GM23338 (cell line): Measurements from ENCODE around the gene LANCL1. TPM values are rescaled to one million over a fixed set of nuclear protein-coding genes. Genes with fewer than 3 reads are reported as not detected.

ENCODE experiments used
- ATAC-seq: fragments of 200-7000 bp; cut with Tn5 transposase; 3 replicates; pipeline ENCODE4 v1.9.1; 2020
- DNase-seq: peaks from one replicate; pipeline ENCODE4 v3.0.0-alpha.2; 2015; ENCODE audit warnings: low spot score
- H2AFZ ChIP-seq: fragments of 200-600 bp; sonication (generic); 2 replicates; pipeline ENCODE4 v1.8.0; 2016; ENCODE audit warnings: antibody characterized with exemption, mild to moderate bottlenecking, moderate library complexity
- H3F3A ChIP-seq: fragments of 200-600 bp; sonication (generic); replicated peaks from 2 replicates; pipeline ENCODE4 v1.8.0; 2017; ENCODE audit warnings: antibody characterized with exemption, mixed run types, low read depth
- H3K27ac ChIP-seq: fragments of 200-600 bp; sonication (generic); 2 replicates; pipeline ENCODE4 v1.6.1; 2016; ENCODE audit warnings: low read depth
- H3K27me3 ChIP-seq: fragments of 200-600 bp; sonication (generic); 2 replicates; pipeline ENCODE4 v1.8.0; 2016; ENCODE audit warnings: mild to moderate bottlenecking, mixed run types, moderate library complexity; ENCODE audit not compliant: insufficient read depth
- H3K36me3 ChIP-seq: fragments of 200-600 bp; sonication (generic); 2 replicates; pipeline ENCODE4 v1.8.0; 2016; ENCODE audit warnings: mild to moderate bottlenecking; ENCODE audit not compliant: insufficient read depth
- H3K4me1 ChIP-seq: fragments of 200-600 bp; sonication (generic); 2 replicates; pipeline ENCODE4 v1.8.0; 2016; ENCODE audit warnings: mild to moderate bottlenecking, moderate library complexity; ENCODE audit not compliant: insufficient read depth
- H3K4me2 ChIP-seq: fragments of 200-600 bp; sonication (generic); 2 replicates; pipeline ENCODE4 v1.7.1; 2017; ENCODE audit warnings: mixed run types
- H3K4me3 ChIP-seq: fragments of 200-600 bp; sonication (generic); 2 replicates; pipeline ENCODE4 v1.6.1; 2016; ENCODE audit warnings: mixed run types
- H3K79me2 ChIP-seq: fragments of 200-600 bp; sonication (generic); replicated peaks from 2 replicates; pipeline ENCODE4 v1.8.0; 2017; ENCODE audit warnings: mild to moderate bottlenecking; ENCODE audit not compliant: insufficient read depth
- H3K9me2 ChIP-seq: fragments of 200-600 bp; sonication (generic); 2 replicates; pipeline ENCODE4 v1.8.0; 2017; ENCODE audit not compliant: insufficient read depth
- H4K20me1 ChIP-seq: fragments of 200-600 bp; sonication (generic); replicated peaks from 2 replicates; pipeline ENCODE4 v1.8.0; 2017; ENCODE audit warnings: mild to moderate bottlenecking; ENCODE audit not compliant: insufficient read depth
- H3K27ac Mint-ChIP-seq: 2 replicates; pipeline ENCODE4 v1.8.0; 2020; ENCODE audit warnings: inconsistent platforms, mild to moderate bottlenecking, moderate library complexity, mixed read lengths
- H3K27me3 Mint-ChIP-seq: 3 replicates; pipeline ENCODE4 v1.8.0; 2022; ENCODE audit warnings: low read depth, mild to moderate bottlenecking, moderate library complexity, mixed read lengths, inconsistent platforms; ENCODE audit not compliant: insufficient read depth, poor library complexity
- H3K36me3 Mint-ChIP-seq: 3 replicates; pipeline ENCODE4 v1.8.0; 2021; ENCODE audit warnings: low read depth, mild to moderate bottlenecking, inconsistent platforms, moderate library complexity, mixed read lengths
- H3K4me1 Mint-ChIP-seq: 3 replicates; pipeline ENCODE4 v1.8.0; 2020; ENCODE audit warnings: mild to moderate bottlenecking, inconsistent platforms, mixed read lengths
- H3K4me3 Mint-ChIP-seq: 3 replicates; pipeline ENCODE4 v1.8.0; 2021; ENCODE audit warnings: moderate library complexity, mild to moderate bottlenecking, inconsistent platforms, mixed read lengths
- H3K9me3 Mint-ChIP-seq: 3 replicates; pipeline ENCODE4 v1.8.0; 2020; ENCODE audit warnings: moderate library complexity, mild to moderate bottlenecking, inconsistent platforms, mixed read lengths
- CREB1 ChIP-seq: fragments of 250-450 bp; sonication (Bioruptor Pico); IDR thresholded peaks from 2 replicates; pipeline ENCODE4 v1.5.0; 2020; ENCODE audit warnings: low read depth, mild to moderate bottlenecking, moderate library complexity
- EZH2 ChIP-seq: fragments of 200-600 bp; sonication (generic); IDR thresholded peaks from one replicate; pipeline ENCODE4 v1.8.0; 2017; ENCODE audit warnings: antibody characterized with exemption, mild to moderate bottlenecking, low read depth; ENCODE audit not compliant: unreplicated experiment
- POLR2AphosphoS5 ChIP-seq: IDR thresholded peaks from 2 replicates; pipeline ENCODE4 v1.6.1; 2016; ENCODE audit warnings: antibody characterized with exemption, low read depth
- STAT1 ChIP-seq: IDR thresholded peaks from one replicate; pipeline ENCODE4 v1.6.1; 2016; ENCODE audit warnings: antibody characterized with exemption; ENCODE audit not compliant: unreplicated experiment
- polyA plus RNA-seq: library from polyadenylated mRNA; unstranded; fragments of >200 nt; fragmentation: Nextera tagmentation; extraction: Ambion mirVana; gene quantifications from 2 replicates; pipeline ENCODE4 v1.2.1, GENCODE V29; 2016
- total RNA-seq: library from RNA; depleted of rRNA; stranded (reverse); fragments of >200 nt; shearing (Covaris generic); gene quantifications from 2 replicates; pipeline ENCODE4 v1.2.3, GENCODE V29; 2014
- TF ChIP-seq, protein P1 (sequence below): fragments of 250-450 bp; sonication (Bioruptor Pico); IDR thresholded peaks from 2 replicates; pipeline ENCODE4 v1.5.0; 2020; ENCODE audit warnings: mild to moderate bottlenecking, moderate library complexity
- TF ChIP-seq, protein P2 (sequence below), 2 experiments: fragments of 200-600 bp in 1 of 2; sonication (generic) in 1 of 2; conservative IDR thresholded peaks; 2 replicates each; pipeline versions ENCODE4 v1.5.1 to v1.6.1; 2016 to 2017; ENCODE audit warnings: antibody characterized with exemption in 2 of 2, low read depth in 2 of 2, mild to moderate bottlenecking in 2 of 2, moderate library complexity in 1 of 2
- TF ChIP-seq, protein P3 (sequence below): IDR thresholded peaks from 2 replicates; pipeline ENCODE4 v1.6.1; 2016; ENCODE audit warnings: antibody characterized with exemption
- TF ChIP-seq, protein P4 (sequence below): IDR thresholded peaks from one replicate; pipeline ENCODE4 v1.6.1; 2018; ENCODE audit warnings: antibody characterized with exemption; ENCODE audit not compliant: unreplicated experiment

Gene LANCL1
- total and polyA plus RNA-seq, 2 experiments from 2014 or later, result 13.4 to 36.8 TPM

DNA sequence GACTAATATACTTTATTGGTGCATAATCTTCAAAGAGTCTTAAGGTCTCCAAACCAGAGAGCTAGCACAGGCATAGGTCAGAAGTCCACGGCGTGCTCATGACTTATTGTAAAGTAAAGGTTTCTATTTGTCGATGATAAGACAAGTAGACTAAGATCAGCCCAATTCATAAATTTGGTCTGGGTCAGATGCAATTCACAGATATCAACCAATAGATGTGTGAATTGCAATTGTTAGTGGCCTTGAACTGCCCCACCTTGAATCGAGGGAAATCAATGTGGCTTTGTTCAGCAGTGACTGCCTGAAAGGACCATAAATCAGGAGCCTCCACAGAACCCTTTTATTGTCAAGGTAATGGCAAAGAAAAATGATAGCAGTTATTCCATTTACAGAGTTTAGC lies 40.7 kb upstream of the LANCL1 start (continued):
- TF ChIP-seq, protein P1, sequence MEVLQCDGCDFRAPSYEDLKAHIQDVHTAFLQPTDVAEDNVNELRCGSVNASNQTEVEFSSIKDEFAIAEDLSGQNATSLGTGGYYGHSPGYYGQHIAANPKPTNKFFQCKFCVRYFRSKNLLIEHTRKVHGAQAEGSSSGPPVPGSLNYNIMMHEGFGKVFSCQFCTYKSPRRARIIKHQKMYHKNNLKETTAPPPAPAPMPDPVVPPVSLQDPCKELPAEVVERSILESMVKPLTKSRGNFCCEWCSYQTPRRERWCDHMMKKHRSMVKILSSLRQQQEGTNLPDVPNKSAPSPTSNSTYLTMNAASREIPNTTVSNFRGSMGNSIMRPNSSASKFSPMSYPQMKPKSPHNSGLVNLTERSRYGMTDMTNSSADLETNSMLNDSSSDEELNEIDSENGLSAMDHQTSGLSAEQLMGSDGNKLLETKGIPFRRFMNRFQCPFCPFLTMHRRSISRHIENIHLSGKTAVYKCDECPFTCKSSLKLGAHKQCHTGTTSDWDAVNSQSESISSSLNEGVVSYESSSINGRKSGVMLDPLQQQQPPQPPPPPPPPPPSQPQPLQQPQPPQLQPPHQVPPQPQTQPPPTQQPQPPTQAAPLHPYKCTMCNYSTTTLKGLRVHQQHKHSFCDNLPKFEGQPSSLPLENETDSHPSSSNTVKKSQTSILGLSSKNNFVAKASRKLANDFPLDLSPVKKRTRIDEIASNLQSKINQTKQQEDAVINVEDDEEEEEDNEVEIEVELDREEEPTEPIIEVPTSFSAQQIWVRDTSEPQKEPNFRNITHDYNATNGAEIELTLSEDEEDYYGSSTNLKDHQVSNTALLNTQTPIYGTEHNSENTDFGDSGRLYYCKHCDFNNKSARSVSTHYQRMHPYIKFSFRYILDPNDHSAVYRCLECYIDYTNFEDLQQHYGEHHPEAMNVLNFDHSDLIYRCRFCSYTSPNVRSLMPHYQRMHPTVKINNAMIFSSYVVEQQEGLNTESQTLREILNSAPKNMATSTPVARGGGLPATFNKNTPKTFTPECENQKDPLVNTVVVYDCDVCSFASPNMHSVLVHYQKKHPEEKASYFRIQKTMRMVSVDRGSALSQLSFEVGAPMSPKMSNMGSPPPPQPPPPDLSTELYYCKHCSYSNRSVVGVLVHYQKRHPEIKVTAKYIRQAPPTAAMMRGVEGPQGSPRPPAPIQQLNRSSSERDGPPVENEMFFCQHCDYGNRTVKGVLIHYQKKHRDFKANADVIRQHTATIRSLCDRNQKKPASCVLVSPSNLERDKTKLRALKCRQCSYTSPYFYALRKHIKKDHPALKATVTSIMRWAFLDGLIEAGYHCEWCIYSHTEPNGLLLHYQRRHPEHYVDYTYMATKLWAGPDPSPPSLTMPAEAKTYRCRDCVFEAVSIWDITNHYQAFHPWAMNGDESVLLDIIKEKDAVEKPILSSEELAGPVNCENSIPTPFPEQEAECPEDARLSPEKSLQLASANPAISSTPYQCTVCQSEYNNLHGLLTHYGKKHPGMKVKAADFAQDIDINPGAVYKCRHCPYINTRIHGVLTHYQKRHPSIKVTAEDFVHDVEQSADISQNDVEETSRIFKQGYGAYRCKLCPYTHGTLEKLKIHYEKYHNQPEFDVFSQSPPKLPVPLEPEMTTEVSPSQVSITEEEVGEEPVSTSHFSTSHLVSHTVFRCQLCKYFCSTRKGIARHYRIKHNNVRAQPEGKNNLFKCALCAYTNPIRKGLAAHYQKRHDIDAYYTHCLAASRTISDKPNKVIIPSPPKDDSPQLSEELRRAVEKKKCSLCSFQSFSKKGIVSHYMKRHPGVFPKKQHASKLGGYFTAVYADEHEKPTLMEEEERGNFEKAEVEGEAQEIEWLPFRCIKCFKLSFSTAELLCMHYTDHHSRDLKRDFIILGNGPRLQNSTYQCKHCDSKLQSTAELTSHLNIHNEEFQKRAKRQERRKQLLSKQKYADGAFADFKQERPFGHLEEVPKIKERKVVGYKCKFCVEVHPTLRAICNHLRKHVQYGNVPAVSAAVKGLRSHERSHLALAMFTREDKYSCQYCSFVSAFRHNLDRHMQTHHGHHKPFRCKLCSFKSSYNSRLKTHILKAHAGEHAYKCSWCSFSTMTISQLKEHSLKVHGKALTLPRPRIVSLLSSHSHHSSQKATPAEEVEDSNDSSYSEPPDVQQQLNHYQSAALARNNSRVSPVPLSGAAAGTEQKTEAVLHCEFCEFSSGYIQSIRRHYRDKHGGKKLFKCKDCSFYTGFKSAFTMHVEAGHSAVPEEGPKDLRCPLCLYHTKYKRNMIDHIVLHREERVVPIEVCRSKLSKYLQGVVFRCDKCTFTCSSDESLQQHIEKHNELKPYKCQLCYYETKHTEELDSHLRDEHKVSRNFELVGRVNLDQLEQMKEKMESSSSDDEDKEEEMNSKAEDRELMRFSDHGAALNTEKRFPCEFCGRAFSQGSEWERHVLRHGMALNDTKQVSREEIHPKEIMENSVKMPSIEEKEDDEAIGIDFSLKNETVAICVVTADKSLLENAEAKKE (CRISPR knock-in tag), result no peak
- TF ChIP-seq POLR2AphosphoS5 (no peak), CREB1 (CRISPR knock-in tag) (no peak)
- TF ChIP-seq, protein P2, sequence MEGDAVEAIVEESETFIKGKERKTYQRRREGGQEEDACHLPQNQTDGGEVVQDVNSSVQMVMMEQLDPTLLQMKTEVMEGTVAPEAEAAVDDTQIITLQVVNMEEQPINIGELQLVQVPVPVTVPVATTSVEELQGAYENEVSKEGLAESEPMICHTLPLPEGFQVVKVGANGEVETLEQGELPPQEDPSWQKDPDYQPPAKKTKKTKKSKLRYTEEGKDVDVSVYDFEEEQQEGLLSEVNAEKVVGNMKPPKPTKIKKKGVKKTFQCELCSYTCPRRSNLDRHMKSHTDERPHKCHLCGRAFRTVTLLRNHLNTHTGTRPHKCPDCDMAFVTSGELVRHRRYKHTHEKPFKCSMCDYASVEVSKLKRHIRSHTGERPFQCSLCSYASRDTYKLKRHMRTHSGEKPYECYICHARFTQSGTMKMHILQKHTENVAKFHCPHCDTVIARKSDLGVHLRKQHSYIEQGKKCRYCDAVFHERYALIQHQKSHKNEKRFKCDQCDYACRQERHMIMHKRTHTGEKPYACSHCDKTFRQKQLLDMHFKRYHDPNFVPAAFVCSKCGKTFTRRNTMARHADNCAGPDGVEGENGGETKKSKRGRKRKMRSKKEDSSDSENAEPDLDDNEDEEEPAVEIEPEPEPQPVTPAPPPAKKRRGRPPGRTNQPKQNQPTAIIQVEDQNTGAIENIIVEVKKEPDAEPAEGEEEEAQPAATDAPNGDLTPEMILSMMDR (conservative IDR thresholded peaks at IDR 0.05; ENCODE audit: low read depth in 2 of 2), result no peak

DNA sequence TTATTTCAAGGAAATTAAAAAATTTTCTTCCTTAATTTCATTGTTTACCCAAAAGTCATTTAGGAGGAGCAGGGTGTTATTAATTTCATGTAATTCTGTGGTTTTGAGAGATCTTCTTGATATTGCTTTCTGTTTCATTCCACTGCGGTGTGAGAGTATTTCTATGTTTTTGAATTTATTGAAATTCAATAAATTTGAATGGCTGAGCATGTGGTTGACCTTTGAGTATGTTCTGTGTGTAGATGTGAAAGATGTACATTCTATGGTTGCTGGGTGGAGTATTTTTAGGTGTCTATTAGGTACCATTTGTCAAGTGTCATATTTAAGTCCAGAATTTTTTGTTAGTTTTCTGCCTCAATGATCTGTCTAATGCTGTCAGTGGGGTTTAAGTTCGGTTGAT lies 39.4 kb upstream of the LANCL1 start:
- H4K20me1 ChIP-seq, result no peaks in the 10 kb centered on the region
- H3K27ac ChIP-seq, result no peak overlapping the region
- no peak overlapping the region for H3K4me2 ChIP-seq
- H3K9me3 Mint-ChIP-seq, result no peaks in the 10 kb centered on the region; the same call in 2 of the 3 replicates
- no peaks in the 10 kb centered on the region for H3K27me3 Mint-ChIP-seq
- H3K79me2 ChIP-seq, result no peaks in the 10 kb centered on the region
- H3K4me3 Mint-ChIP-seq, result no peak overlapping the region
- H3K36me3 Mint-ChIP-seq, result no peaks in the 10 kb centered on the region; the same call in 2 of the 3 replicates
- ATAC-seq (no peak), DNase-seq (no peak)
- no peak for TF ChIP-seq CREB1 (CRISPR knock-in tag)
- no peak for TF ChIP-seq STAT1
- TF ChIP-seq, protein P3, sequence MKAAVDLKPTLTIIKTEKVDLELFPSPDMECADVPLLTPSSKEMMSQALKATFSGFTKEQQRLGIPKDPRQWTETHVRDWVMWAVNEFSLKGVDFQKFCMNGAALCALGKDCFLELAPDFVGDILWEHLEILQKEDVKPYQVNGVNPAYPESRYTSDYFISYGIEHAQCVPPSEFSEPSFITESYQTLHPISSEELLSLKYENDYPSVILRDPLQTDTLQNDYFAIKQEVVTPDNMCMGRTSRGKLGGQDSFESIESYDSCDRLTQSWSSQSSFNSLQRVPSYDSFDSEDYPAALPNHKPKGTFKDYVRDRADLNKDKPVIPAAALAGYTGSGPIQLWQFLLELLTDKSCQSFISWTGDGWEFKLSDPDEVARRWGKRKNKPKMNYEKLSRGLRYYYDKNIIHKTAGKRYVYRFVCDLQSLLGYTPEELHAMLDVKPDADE, result no peak
- no peak for TF ChIP-seq POLR2AphosphoS5
- TF ChIP-seq EZH2, result no peak
- TF ChIP-seq, protein P4, sequence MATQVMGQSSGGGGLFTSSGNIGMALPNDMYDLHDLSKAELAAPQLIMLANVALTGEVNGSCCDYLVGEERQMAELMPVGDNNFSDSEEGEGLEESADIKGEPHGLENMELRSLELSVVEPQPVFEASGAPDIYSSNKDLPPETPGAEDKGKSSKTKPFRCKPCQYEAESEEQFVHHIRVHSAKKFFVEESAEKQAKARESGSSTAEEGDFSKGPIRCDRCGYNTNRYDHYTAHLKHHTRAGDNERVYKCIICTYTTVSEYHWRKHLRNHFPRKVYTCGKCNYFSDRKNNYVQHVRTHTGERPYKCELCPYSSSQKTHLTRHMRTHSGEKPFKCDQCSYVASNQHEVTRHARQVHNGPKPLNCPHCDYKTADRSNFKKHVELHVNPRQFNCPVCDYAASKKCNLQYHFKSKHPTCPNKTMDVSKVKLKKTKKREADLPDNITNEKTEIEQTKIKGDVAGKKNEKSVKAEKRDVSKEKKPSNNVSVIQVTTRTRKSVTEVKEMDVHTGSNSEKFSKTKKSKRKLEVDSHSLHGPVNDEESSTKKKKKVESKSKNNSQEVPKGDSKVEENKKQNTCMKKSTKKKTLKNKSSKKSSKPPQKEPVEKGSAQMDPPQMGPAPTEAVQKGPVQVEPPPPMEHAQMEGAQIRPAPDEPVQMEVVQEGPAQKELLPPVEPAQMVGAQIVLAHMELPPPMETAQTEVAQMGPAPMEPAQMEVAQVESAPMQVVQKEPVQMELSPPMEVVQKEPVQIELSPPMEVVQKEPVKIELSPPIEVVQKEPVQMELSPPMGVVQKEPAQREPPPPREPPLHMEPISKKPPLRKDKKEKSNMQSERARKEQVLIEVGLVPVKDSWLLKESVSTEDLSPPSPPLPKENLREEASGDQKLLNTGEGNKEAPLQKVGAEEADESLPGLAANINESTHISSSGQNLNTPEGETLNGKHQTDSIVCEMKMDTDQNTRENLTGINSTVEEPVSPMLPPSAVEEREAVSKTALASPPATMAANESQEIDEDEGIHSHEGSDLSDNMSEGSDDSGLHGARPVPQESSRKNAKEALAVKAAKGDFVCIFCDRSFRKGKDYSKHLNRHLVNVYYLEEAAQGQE, result no peak
- no peaks in the 10 kb centered on the region for H3K27me3 ChIP-seq
- H3K4me3 ChIP-seq, result no peak overlapping the region
- no peaks in the 10 kb centered on the region for H3K36me3 ChIP-seq
- no peaks in the 10 kb centered on the region for H3K4me1 ChIP-seq
- no peaks in the 10 kb centered on the region for H3K4me1 Mint-ChIP-seq
- H2AFZ ChIP-seq, result no peak overlapping the region; the same call in 1 of the 2 replicates
- H3K27ac Mint-ChIP-seq, result no peak overlapping the region
- H3F3A ChIP-seq, result no peaks in the 10 kb centered on the region
- no peaks in the 10 kb centered on the region for H3K9me2 ChIP-seq
